Omental fat pad (tissue), 4 donors: ENCODE measurements around the gene BRD9. TPM values are rescaled to one million over a fixed set of nuclear protein-coding genes. Genes with fewer than 3 reads are reported as not detected.

ENCODE experiments used
- ATAC-seq: fragments of 150-250 bp; one replicate; pipeline ENCODE4 v1.9.1; 2016; ENCODE audit warnings: mild to moderate bottlenecking, moderate library complexity; ENCODE audit not compliant: low FRiP score
- DNase-seq: peaks from one replicate; pipeline ENCODE4 v3.0.0-alpha.2; 2019; ENCODE audit warnings: low spot score
- total RNA-seq, 4 donors: library from RNA; depleted of rRNA; stranded (reverse); fragments of >200 nt; gene quantifications; one replicate each; pipeline ENCODE4 v1.1.0, GENCODE V29; 2016
- TF ChIP-seq, protein P1 (sequence below), 3 donors: fragments of 450-650 bp; IDR thresholded peaks; one replicate each; pipeline ENCODE4 v1.5.1; 2016 to 2017; ENCODE audit warnings: antibody characterized with exemption in 3 of 3, mild to moderate bottlenecking in 3 of 3, moderate library complexity in 2 of 3

The BRD9 gene
- total RNA-seq, 4 donors from 2014 or later: 24.0 to 53.2 (median 36.7) TPM

- no peak for ATAC-seq
- TF ChIP-seq, protein P1, sequence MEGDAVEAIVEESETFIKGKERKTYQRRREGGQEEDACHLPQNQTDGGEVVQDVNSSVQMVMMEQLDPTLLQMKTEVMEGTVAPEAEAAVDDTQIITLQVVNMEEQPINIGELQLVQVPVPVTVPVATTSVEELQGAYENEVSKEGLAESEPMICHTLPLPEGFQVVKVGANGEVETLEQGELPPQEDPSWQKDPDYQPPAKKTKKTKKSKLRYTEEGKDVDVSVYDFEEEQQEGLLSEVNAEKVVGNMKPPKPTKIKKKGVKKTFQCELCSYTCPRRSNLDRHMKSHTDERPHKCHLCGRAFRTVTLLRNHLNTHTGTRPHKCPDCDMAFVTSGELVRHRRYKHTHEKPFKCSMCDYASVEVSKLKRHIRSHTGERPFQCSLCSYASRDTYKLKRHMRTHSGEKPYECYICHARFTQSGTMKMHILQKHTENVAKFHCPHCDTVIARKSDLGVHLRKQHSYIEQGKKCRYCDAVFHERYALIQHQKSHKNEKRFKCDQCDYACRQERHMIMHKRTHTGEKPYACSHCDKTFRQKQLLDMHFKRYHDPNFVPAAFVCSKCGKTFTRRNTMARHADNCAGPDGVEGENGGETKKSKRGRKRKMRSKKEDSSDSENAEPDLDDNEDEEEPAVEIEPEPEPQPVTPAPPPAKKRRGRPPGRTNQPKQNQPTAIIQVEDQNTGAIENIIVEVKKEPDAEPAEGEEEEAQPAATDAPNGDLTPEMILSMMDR (IDR thresholded peaks at IDR 0.05): no peak
- DNase-seq: no peak
Observed at GRCh38 chr5:865168-865521, 27.5 kb downstream of the BRD9 start.

GRCh38 chr5:864492-865167, 28.0 kb downstream of the BRD9 start:
- no peak for DNase-seq
- ATAC-seq: no peak
- TF ChIP-seq, protein P1 (IDR thresholded peaks at IDR 0.05): no peak

DNA sequence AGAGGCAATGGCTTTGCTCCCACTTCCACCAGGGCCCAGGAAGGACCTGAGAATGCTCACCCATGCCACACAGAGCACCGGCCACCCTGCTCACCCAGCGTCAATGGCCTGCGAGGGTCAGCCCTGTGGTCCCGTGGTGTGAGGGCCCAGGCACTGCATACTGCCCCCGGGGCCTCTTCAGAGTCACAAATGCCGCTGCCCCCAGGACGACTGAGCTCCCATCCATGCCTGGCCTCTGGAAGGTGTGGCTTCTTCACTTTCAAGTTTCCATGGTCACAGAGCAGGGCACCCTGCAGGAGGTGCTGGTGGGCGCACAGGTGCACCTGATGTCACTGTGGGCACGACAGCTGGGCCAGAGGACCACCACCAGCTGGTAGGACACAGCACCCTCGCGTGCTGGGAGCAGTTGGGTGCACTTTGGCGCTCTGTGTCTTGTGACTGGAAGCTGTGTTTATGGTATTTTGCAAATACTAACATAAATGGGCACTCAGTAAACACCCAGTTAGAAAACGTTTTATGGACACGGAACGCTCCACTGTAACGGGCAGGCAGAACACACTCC, 29.3 kb downstream of the BRD9 start:
- TF ChIP-seq, protein P1 (IDR thresholded peaks at IDR 0.05): no peak
- ATAC-seq: no peak
- no peak for DNase-seq

GRCh38 chr5:862367-863243, 30.0 kb downstream of the BRD9 start:
- TF ChIP-seq, protein P1 (IDR thresholded peaks at IDR 0.05): no peak
- DNase-seq (no peak), ATAC-seq (no peak)

GRCh38 chr5:861442-862366, 30.9 kb downstream of the BRD9 start:
- ATAC-seq (no peak), DNase-seq (no peak)
- TF ChIP-seq, protein P1 (IDR thresholded peaks at IDR 0.05): no peak

- TF ChIP-seq, protein P1 (IDR thresholded peaks at IDR 0.05): no peak
- ATAC-seq (no peak), DNase-seq (no peak)
Observed at GRCh38 chr5:860506-861150, 32.0 kb downstream of the BRD9 start.
